Astrocyte of the hippocampus (primary cell): ENCODE results near the gene PROC.
"Not testable (repeated sequence)": the region's sequence is repeated elsewhere in the genome, so short reads cannot be mapped to it uniquely, and the experiment has no call there.

ENCODE experiments used
- DNase-seq: peaks from one replicate; pipeline ENCODE4 v3.0.0; 2011; ENCODE audit warnings: low read depth, low spot score

PROC gene

DNA sequence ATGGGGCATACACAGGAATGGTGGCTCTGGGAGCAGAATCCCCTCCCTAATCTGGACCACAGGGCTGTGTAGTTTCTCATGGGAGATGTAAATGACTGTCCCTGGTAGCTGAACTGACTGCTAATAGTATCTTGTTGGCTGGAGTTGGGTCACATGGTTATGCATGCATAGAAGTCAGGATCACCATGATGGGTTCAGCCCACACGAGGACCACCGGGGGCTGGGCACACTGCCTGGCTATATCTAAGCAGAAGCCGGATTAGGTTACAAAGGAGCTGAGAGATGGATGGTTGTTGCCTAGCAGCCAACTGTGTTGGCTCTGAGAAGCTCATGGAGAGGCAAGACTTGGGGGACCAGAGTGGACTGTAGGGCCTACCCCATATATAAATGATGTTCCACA, 23.7 kb upstream of the PROC start:
- no peak for DNase-seq

GRCh38 chr2:127397568-127398238, 20.5 kb upstream of the PROC start:
- no peak for DNase-seq

DNA sequence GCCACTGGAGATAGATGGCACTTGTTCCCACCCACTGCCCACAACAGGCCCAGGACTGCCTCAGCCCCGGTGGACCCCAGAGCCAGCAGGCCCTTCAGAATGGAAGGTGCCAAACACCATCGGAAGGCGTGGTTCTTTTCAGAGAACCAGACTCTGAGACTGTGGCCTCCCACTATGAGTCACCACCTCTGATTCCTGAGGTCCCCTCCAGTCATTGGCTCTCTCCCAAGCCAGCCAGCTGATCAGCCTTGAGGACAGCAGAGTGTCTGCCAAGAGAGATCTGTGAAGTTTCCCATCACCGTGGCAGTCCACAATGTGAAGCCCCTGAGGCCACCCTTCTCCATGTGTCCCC, 20.0 kb upstream of the PROC start:
- peak; percentile 96 for DNase-seq

DNA sequence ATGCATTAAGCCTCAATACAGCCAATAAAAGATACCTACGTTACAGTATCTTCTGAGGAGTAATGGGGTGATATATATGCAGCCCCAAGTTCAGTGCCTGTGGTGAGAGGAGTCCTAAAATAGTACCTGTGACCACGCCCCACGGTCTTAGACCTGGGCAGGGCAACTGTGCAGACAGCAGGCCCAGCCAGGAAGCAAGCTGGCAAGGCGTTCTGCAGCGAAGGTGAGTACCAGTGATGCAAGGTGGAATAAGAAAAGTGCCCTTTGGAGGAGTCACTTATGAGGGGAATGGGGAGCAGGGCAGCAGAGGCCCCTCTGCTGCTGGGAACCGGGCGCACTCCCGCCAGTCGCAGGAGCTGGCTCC, 17.7 kb upstream of the PROC start:
- DNase-seq, result no peak

DNA sequence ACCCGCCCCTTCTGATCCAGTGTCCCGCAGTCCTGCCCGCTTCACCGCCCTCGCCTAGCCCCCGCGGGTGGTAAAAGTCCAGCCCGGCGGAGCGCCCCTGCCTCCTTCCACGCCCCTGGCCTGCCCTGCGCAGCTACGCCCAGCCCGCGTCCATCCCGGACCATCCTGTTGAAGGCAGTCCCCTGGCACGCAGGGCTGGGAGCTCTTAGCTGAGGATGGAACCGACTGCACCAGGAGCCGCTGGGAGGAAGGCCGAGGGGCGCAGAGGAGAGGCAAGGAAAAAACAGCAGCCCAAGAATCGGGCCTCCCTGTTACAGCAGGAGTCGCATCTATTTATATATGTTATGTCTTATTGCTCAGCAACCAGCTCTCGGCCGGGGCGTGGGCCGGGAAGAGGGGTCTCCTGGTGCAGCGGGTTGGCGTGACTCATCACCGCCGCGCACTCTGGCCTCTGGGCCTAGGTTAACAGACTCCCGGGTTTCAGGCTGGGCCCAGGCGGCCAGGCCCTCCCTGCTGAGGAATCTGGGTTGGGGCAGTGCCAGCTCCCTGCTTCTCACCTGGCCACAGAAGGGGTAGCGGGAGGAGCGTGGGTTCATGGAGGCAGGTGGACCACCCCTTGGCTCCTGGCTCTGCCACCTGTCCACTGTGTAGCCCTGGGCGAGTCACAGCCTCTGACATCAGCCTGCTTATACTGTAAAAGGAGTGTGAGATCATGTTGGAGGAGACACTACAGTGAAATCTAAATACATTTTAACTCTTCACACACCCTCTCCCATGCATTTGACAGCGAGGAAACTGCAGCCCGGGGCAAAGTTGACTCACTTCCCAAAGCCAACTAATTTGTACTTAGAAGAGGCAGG, 17.1 kb upstream of the PROC start:
- no peak for DNase-seq

DNA sequence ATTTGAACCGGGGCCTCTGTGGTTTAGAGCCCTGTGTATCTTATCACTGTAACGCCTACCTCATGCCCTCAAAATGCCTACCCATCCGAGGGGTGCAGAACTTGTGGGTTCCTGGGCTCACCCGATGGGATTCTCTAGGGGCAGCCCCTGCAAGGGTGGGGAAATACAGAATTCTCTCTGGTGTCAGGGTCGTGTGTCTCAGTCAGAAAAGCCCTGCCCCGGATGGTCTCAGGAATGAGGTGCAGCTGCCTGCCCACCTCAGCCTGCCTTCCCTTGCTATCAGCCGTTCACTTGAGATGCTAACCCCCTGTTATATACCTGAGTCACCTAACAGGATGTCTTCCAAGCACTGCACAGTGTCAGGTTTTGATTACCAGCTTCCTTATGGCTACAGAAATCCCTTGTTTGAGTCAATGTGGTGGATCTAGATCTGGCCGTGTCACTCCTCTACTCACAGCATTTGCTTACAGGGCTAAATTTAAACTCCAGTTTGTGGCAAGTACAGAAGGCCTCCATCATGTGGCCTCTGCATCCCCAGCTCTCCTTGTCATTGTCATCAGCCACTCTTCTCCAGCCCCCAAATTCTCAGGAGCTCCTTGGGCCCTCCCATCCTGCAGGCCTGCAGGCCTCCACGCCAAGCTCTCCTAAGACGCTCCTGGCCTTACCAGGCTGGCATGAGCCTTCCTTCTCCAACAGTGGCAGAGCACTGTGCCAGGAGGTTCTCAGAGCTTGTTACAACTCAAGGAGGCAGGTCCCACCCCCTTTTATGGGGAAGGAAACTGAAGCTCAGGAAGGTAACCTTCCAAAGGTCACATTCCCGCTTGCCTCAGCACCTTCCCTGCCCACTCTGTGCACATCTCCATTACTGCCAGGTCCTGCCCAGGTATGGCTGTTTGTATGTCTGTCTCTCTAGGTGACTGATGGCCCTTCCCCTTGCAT, 16.2 kb upstream of the PROC start:
- DNase-seq, result no peak

DNA sequence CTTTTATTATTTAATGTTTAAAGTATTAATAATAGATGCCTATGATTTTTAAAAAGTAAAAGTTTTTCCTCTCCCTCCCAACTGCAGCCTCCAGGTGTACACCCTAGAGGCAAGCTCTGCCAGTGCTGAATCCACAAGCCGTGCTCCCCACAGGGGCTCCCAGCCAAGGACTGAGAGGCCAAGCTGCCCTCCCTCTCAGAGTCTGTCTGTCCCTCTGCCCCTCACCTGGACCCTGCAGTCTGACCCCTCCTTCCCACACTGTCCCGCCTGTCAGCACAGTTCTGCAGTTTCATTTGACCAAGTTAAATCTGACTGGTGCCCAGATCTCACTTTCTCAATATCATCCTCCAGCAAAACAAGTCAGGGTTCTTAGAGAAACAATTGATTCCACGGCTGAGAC, 14.8 kb upstream of the PROC start:
- no peak for DNase-seq

DNA sequence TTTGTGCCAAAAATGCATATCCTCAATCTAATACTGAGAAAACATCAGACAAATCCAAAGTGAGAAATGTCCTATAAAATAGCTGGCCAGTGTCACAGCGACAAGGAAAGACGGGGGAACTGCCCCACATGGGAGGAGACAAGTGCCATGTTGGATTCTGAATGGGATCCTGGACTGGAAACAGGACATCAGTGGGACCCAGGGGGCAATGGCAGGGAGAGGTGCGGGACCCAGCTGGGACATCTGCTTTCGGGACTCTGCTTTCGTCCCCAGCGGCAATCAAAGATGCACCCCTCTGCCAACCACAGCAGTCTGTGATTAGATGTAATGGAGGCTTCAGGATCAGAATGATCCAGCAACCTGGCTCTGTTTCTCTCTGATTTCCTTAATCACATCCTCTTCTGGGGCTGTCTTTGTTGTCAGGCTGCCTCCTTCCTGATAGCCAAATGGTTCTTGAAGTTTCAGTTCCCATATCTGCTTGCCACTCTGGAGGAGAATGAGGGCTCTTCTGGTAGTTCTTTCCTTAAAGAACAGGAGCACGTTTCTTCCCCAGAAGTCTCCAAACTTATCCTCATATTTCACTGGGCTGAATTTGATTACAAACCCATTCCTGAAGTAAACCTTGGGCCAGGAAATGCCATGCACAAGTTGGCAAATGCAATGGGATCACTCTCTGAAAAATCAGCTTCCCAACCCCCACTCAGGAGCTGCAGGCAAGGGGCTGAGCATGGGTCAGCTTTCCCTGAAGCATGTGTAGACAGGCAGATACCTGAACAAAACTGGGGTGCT, 13.6 kb upstream of the PROC start:
- no peak for DNase-seq

GRCh38 chr2:127405255-127405610, 13.0 kb upstream of the PROC start:
- no peak for DNase-seq

DNA sequence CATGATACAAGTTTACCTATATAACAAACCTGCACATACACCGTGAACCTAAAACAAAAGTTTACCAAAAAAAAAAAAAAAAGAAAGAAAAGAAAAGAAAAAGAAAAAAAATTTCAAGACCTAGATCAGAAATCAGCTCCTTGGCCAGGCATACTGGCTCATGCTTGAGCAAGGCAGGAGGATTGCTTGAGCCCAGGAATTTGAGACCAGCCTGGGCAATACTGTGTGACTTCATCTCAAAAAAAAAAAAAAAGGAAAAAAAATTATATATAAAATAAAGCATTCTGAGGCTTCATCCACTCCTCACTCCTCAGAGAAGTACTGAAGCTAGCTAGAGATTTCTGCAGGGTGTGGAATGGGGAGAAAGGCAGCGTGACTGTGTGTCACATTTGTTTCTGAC, 11.8 kb upstream of the PROC start:
- DNase-seq, result no peak

DNA sequence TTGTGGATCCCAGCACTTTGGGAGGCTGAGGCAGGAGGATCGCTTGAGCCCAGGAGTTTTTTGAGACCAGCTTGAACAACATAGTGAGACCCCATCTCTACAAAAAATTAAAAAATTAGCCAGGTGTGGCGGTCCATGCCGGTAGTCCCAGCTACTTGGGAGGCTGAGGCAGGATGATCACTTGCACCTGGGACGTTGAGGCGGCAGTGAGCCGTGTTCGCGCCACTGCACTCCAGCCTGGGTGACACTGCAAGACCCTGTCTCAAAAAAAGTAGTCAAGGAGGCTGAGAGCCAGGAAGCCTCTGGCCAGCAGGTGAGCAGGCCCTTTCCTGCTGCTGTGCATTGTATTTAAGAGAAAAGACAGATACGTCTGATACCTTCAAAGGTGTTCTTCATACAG, 11.1 kb upstream of the PROC start:
- DNase-seq, result no peak

DNA sequence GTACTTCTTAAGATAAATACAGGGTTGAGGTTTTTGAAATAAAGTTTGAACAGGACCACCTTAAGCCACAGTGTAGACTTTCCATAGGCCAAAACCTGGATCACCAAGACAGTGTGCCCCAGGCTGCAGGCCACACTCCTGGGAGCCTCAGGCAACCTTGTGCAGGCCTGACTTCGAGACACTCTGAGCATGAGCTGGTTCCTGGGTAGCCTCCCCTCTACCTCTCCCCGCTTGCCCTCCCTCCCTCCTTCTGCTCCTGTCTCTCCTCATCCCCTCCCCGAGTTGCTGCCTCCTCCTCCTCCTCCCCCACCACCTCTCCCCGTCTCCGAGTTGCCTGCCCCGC, 10.6 kb upstream of the PROC start:
- DNase-seq, result no peak

GRCh38 chr2:127408004-127408806, 10.0 kb upstream of the PROC start:
- DNase-seq, result peak; percentile 99

DNA sequence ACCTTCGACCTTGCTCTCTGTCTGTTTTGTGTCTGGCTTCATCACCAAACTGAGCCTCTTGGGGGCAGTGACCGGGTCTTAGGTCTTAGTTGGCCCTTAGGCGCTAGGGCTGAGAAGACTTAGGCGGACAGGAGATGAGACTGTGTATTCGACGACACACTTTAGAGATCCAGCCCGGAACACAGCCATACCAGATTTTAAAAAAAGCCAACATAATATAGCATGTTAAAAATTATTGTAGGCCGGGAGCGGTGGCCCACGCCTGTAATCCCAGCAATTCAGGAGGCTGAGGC, 9.5 kb upstream of the PROC start:
- DNase-seq, result no peak

- not testable (repeated sequence) for DNase-seq
Measured at GRCh38 chr2:127409716-127410115, 8.5 kb upstream of the PROC start.

GRCh38 chr2:127410871-127411652, 7.2 kb upstream of the PROC start:
- DNase-seq, result peak; percentile 80

DNA sequence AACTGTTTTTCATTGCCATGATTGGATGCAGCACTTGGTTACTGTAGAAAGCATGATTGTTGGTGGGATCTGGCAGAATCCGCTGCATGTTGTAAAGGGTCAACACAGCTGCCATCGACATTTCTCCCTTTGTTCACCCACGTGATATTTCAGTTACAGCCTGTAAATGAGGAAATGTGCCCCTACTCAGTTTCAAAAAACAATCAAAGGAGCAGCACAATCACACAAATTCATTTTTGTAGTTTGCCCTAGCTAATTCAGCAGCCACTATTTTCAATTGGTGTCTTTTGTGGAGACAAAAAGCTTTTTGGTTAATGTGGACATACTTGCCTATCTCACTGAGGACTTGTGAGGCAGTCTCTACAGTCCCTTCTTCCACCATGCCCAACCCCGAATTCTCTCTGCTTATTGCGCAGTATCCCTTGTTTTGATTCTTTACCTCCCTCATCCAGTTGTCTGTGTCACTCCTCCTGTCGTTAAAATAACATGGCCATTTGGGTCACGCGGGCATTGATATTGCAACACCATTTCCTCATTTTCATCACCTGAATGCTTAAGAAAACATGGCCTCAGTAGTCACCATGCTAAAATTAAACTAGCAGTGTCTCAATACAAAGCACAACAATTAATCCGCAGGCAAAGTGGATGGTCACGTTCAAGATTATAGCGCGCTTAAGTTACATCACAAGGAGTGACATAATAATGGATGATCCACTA, 6.4 kb upstream of the PROC start:
- DNase-seq, result no peak

- DNase-seq, result no peak
Measured at GRCh38 chr2:127413200-127413599, 5.0 kb upstream of the PROC start.

GRCh38 chr2:127413782-127414637, 4.2 kb upstream of the PROC start:
- DNase-seq, result peak; percentile 43
